Frontal cortex (tissue), 4 donors: ENCODE measurements around the gene SAMD3. TPM values are rescaled to one million over a fixed set of nuclear protein-coding genes. Genes with fewer than 3 reads are reported as not detected.
"Not testable (repeated sequence)": the region's sequence is repeated elsewhere in the genome, so short reads cannot be mapped to it uniquely, and the experiment has no call there.

ENCODE experiments used
- DNase-seq, 2 donors: peaks; one replicate each; pipeline ENCODE4 v3.0.0; 2012; ENCODE audit warnings: low spot score in 2 of 2
- FAIRE-seq: peaks from 2 replicates; lab custom pipeline; 2012; peaks lifted over from hg19 to GRCh38; lab: Jason Lieb, UNC
- total RNA-seq: library from RNA; depleted of rRNA; stranded (reverse); fragments of >200 nt; gene quantifications from one replicate; pipeline ENCODE4 v1.2.3, GENCODE V29; 2014
- donor health status: control.
- donor health status: control.
- donor health status: control.

Gene SAMD3
- total RNA-seq, 1 donor from 2014 or later, result 18.3 TPM

DNA sequence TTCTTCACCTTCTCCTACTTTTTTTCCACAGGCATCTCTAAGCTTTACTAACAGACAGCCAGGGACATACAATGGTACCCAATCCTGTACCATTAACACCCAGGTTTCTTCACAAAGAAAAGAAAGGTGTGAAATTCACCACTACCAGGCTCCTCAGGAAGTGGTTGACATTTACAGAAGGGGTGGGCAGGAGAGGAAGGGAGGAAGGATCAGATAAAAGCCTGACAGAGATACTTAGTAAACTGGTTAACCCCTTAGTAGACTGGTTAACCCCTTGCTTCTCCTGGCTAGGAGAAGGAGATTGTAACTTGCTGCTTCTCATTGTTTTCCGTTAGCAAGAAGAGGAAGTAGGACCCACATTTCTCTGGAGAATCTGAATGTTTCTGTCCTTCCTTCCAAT, 7.2 kb downstream of the SAMD3 start:
- FAIRE-seq, result no peak
- no peak for DNase-seq

GRCh38 chr6:130212215-130212874, 10.4 kb downstream of the SAMD3 start:
- FAIRE-seq (no peak), DNase-seq (no peak)

DNA sequence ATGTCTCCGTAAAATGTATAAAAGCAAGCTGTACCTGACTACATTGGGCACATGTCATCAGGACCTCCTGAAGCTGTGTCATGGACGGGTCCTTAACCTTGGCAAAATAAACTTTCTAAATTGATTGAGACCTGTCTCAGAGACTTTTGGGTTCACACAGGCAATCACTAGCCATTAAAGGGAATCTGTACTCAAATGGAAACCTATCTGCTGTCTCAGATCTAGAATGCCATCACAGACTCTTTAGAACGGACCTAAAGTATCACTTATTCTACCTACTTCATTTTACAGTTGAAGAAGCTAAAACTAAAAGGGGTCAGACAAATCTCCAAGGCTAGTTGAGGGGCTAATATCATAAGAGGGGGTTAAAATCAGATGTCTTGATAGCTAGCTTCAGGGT, 11.1 kb downstream of the SAMD3 start:
- no peak for FAIRE-seq
- no peak for DNase-seq

- FAIRE-seq (no peak), DNase-seq (no peak)
Measured at GRCh38 chr6:130207979-130208649, 14.6 kb downstream of the SAMD3 start.

DNA sequence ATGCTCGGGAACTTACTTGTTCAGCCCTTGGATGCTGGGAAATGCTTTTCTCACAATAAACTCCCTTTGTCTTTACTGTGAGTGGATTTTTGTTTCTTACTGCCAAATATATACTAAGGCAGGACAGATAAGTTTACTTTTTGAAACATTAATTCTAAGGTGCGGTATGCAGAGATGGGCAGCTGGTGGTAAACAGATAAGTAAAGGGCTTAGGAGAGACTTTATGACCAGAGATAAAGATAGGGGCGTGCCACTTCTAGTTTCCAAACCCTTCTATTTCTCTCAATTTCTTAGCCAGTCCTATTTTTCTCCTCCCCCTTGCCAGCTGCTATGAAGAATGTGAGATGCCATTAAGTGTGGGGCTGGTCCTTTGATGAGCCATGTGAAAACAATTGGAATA, 16.3 kb downstream of the SAMD3 start:
- DNase-seq (no peak), FAIRE-seq (no peak)

DNA sequence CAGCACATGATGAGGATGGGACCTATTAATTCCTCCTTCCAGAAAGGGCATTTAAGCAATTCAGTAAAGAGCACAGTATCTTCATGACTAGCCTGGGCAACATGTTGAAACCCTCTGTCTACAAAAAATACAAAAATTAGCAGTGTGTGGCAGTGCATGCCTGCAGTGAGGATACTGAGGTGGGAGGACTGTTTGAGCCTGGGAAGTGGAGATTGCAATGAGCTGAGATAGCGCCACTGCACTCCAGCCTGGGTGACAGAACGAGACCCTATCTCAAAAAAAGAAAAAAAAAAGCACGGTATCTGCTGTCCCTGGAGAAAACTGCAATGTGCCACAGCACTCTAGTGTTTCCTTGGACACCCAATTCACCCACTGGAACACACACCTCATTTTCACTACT, 18.4 kb downstream of the SAMD3 start:
- no peak for FAIRE-seq
- no peak for DNase-seq

- FAIRE-seq, result no peak
- DNase-seq, result no peak
Measured at GRCh38 chr6:130203370-130203769, 19.4 kb downstream of the SAMD3 start.

- DNase-seq (no peak), FAIRE-seq (no peak)
Measured at GRCh38 chr6:130202782-130203181, 20.0 kb downstream of the SAMD3 start.

DNA sequence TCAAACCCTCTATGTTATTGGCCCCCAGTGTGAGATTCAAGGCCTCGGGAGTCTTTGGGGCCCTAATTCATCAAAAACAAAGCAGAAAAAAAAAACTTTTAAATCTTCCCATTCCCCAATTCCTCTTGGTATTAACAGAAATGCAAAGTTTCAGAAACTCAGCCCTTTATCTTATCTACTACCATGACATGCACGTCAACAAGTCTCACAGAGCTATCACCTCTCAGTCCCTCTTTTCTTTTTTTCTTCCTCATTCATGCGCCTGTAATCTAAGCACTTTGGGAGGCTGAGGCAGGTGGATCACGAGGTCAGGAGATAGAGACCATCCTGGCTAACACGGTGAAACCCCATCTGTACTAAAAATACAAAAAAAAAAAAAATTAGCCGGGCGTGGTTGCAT, 22.7 kb downstream of the SAMD3 start:
- DNase-seq (no peak), FAIRE-seq (no peak)

DNA sequence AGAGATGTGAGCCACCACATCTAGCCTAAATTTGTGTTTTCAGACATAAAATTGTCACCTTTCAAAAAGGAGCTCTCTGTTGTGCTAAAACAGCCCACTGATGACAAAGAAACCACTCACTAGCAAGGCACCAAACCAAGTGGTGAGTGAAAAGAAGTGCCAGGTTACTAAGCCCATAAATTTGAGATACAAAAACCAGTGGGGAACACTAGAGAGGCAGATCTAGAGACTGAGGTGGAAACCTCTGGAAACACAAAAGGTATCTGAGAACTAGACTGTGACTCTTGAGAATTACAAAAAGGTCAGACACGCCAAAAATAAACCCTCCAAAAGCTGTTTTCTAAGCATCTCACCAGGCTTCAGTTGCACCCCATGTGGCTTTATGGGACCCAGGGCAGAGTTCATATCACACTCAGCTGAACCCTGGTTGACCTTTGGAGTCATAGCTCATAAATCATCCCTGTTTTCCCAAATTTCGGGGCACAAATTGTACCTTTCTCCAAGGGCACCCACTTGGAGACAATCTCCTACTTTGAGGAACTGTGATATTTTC, 24.2 kb downstream of the SAMD3 start:
- no peak for FAIRE-seq
- no peak for DNase-seq

GRCh38 chr6:130197816-130198482, 24.8 kb downstream of the SAMD3 start:
- FAIRE-seq, DNase-seq: not testable (repeated sequence)

GRCh38 chr6:130194434-130194833, 28.3 kb downstream of the SAMD3 start:
- FAIRE-seq, DNase-seq: not testable (repeated sequence)

DNA sequence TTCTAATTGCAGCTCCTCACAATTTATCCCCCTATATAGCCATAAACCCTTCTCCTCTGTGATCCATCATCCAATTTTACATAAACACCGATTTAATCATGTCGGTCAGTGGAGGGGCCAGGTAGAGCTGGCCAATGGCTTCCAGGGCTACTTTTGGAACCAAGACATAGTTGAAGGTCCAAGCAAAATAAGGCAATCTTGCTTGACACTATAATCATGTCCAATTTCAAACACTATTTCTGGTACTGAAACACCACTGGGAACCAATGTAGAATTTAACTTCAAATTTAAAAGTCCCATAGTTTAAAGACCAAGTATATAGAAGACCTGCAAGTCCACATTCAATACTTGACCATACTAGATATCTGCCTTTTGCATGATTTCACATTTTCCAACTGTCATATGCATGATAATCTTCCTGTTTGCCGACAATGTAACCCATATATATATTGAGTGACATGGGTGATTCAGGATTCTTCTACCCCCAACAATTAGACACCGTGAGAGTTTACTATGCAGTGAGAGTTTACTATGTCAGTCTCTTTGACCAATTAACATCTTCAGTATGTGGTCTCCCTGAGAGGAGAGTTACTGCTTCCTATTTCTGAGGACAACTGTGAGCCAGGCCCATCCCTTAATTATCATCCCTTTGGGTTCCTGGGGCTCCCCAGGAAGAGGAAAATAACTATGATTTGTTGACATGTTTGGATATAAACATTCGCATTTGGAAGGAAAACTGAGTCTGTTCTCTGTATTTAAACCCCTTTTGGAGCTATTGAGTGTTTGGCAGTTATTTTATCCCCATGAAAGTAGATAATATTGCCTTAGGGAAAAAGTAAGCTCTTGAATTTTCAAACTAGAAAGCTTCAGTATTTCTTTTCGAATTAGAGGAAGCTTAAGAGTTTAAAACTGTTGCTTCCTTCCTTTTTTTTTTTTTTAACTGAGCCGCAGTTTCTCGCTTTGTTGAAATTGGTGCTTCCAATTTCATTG, 31.8 kb downstream of the SAMD3 start:
- DNase-seq (no peak), FAIRE-seq (no peak)

DNA sequence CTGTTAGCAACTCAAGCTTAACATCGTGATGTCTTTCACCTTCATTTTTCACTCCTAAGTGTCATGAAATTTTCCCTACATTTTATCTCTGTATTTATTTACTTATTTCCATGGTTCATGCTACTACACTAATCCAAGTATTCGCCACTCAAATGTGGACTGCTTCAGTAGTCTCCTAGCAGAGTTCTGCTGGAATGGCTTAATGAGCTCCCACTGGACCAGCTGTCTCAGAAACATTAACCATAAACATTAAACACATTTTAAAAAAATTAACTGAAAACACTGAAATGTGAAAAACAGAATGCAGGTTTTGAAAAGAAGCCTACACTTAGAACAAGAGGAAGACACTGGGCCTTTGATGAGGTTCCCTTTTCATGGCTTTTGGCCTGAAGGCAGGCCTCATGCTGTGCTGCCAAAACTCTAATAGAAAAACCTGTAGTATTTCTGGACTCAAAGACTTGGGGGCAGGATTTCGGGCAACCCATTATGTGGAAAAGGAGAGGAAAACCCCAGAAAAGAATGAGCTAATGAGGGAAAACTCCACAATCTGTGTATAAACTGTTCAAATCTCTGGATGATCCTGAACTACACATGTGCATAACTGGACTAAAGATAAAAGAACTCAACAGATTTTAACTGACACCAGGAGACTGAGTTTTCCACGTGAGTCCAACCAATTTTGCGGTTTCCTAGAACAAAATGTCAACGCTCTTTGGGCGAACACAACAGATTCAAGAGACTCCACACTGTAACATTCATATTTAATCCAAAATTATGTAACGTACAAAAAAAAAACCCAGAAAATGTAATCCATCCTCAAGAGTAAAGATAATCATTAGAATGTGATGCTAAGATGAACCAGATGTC, 33.0 kb downstream of the SAMD3 start:
- FAIRE-seq, result no peak
- no peak for DNase-seq

- DNase-seq (no peak), FAIRE-seq (no peak)
Measured at GRCh38 chr6:130188207-130188899, 34.4 kb downstream of the SAMD3 start.

GRCh38 chr6:130187335-130188206, 35.2 kb downstream of the SAMD3 start:
- DNase-seq (no peak), FAIRE-seq (no peak)

- FAIRE-seq (no peak), DNase-seq (no peak)
Measured at GRCh38 chr6:130185658-130186057, 37.1 kb downstream of the SAMD3 start.
